Measurements from ENCODE around the gene ABTB1.

DNA sequence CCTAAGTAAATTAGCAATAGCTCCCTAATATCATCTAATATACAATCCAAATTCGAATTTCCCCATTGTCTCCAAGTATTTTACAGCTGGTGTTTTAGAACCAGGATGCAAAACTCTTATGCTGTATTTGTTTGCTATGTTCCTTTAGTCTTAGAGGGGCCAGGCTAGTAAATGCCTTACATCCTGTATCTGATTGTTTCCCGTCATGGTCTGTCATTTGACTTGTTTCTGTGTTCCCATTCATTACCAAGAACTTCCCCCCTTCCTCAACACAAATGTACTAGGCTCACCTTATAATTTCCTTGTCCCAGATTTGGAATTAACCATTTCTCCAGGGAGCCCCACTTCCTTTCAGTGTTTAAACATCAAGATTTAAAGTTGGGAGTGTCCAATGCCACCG is 54.1 kb downstream of the ABTB1 start:
- TF ChIP-seq ELF4 (CRISPR knock-in tag; IDR thresholded peaks at IDR 0.05; ENCODE audit: low read depth) (no peak), ZNF263 (CRISPR knock-in tag; IDR thresholded peaks at IDR 0.05; ENCODE audit: low read depth) (no peak), NFYB (CRISPR knock-in tag; conservative IDR thresholded peaks at IDR 0.05; ENCODE audit: low read depth) (no peak), NR3C1 (CRISPR knock-in tag; conservative IDR thresholded peaks at IDR 0.05; ENCODE audit: low read depth) (no peak), TCF7 (CRISPR knock-in tag; IDR thresholded peaks at IDR 0.05; ENCODE audit: low read depth) (no peak), NR2C2 (CRISPR knock-in tag; IDR thresholded peaks at IDR 0.05) (no peak)
- TF ChIP-seq, protein P1, sequence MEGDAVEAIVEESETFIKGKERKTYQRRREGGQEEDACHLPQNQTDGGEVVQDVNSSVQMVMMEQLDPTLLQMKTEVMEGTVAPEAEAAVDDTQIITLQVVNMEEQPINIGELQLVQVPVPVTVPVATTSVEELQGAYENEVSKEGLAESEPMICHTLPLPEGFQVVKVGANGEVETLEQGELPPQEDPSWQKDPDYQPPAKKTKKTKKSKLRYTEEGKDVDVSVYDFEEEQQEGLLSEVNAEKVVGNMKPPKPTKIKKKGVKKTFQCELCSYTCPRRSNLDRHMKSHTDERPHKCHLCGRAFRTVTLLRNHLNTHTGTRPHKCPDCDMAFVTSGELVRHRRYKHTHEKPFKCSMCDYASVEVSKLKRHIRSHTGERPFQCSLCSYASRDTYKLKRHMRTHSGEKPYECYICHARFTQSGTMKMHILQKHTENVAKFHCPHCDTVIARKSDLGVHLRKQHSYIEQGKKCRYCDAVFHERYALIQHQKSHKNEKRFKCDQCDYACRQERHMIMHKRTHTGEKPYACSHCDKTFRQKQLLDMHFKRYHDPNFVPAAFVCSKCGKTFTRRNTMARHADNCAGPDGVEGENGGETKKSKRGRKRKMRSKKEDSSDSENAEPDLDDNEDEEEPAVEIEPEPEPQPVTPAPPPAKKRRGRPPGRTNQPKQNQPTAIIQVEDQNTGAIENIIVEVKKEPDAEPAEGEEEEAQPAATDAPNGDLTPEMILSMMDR (IDR thresholded peaks at IDR 0.05): no peak
- TF ChIP-seq, protein P2, sequence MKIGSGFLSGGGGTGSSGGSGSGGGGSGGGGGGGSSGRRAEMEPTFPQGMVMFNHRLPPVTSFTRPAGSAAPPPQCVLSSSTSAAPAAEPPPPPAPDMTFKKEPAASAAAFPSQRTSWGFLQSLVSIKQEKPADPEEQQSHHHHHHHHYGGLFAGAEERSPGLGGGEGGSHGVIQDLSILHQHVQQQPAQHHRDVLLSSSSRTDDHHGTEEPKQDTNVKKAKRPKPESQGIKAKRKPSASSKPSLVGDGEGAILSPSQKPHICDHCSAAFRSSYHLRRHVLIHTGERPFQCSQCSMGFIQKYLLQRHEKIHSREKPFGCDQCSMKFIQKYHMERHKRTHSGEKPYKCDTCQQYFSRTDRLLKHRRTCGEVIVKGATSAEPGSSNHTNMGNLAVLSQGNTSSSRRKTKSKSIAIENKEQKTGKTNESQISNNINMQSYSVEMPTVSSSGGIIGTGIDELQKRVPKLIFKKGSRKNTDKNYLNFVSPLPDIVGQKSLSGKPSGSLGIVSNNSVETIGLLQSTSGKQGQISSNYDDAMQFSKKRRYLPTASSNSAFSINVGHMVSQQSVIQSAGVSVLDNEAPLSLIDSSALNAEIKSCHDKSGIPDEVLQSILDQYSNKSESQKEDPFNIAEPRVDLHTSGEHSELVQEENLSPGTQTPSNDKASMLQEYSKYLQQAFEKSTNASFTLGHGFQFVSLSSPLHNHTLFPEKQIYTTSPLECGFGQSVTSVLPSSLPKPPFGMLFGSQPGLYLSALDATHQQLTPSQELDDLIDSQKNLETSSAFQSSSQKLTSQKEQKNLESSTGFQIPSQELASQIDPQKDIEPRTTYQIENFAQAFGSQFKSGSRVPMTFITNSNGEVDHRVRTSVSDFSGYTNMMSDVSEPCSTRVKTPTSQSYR (CRISPR knock-in tag; IDR thresholded peaks at IDR 0.05): no peak
- TF ChIP-seq, protein P3, sequence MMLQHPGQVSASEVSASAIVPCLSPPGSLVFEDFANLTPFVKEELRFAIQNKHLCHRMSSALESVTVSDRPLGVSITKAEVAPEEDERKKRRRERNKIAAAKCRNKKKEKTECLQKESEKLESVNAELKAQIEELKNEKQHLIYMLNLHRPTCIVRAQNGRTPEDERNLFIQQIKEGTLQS (CRISPR knock-in tag; conservative IDR thresholded peaks at IDR 0.05): no peak
- TF ChIP-seq, protein P4, sequence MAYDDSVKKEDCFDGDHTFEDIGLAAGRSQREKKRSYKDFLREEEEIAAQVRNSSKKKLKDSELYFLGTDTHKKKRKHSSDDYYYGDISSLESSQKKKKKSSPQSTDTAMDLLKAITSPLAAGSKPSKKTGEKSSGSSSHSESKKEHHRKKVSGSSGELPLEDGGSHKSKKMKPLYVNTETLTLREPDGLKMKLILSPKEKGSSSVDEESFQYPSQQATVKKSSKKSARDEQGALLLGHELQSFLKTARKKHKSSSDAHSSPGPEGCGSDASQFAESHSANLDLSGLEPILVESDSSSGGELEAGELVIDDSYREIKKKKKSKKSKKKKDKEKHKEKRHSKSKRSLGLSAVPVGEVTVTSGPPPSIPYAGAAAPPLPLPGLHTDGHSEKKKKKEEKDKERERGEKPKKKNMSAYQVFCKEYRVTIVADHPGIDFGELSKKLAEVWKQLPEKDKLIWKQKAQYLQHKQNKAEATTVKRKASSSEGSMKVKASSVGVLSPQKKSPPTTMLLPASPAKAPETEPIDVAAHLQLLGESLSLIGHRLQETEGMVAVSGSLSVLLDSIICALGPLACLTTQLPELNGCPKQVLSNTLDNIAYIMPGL (CRISPR knock-in tag; IDR thresholded peaks at IDR 0.05): no peak
- TF ChIP-seq, protein P5, sequence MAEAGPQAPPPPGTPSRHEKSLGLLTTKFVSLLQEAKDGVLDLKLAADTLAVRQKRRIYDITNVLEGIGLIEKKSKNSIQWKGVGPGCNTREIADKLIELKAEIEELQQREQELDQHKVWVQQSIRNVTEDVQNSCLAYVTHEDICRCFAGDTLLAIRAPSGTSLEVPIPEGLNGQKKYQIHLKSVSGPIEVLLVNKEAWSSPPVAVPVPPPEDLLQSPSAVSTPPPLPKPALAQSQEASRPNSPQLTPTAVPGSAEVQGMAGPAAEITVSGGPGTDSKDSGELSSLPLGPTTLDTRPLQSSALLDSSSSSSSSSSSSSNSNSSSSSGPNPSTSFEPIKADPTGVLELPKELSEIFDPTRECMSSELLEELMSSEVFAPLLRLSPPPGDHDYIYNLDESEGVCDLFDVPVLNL (CRISPR knock-in tag; IDR thresholded peaks at IDR 0.05; ENCODE audit: borderline replicate concordance, low read depth): no peak
- TF ChIP-seq, protein P6, sequence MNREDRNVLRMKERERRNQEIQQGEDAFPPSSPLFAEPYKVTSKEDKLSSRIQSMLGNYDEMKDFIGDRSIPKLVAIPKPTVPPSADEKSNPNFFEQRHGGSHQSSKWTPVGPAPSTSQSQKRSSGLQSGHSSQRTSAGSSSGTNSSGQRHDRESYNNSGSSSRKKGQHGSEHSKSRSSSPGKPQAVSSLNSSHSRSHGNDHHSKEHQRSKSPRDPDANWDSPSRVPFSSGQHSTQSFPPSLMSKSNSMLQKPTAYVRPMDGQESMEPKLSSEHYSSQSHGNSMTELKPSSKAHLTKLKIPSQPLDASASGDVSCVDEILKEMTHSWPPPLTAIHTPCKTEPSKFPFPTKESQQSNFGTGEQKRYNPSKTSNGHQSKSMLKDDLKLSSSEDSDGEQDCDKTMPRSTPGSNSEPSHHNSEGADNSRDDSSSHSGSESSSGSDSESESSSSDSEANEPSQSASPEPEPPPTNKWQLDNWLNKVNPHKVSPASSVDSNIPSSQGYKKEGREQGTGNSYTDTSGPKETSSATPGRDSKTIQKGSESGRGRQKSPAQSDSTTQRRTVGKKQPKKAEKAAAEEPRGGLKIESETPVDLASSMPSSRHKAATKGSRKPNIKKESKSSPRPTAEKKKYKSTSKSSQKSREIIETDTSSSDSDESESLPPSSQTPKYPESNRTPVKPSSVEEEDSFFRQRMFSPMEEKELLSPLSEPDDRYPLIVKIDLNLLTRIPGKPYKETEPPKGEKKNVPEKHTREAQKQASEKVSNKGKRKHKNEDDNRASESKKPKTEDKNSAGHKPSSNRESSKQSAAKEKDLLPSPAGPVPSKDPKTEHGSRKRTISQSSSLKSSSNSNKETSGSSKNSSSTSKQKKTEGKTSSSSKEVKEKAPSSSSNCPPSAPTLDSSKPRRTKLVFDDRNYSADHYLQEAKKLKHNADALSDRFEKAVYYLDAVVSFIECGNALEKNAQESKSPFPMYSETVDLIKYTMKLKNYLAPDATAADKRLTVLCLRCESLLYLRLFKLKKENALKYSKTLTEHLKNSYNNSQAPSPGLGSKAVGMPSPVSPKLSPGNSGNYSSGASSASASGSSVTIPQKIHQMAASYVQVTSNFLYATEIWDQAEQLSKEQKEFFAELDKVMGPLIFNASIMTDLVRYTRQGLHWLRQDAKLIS (CRISPR knock-in tag; IDR thresholded peaks at IDR 0.05; ENCODE audit: borderline replicate concordance): no peak
